ENCODE data around the gene IDNK.

IDNK gene

DNA sequence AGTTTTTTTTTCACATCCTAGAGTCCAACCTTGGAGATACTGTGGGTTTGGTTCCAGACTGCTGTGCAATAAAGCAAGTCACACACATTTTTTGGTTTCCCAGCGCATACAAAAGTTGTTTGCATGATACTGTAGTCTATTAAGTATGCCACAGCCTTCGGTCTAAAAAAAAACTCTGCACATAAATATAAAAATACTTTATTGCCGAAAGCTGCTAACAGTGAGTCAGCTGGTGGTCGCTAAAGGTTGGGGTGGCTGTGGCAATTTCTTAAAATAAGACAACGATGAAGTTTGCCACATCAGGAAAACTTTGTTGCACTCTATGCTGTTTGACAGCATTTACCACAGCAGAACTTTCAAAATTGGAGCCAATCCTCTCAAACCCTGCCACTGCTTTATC lies 47.4 kb downstream of the IDNK start:
- ChIA-PET POLR2A (no interaction called here), CTCF (no interaction called here)
- no peak for TF ChIP-seq FOXM1 (IDR thresholded peaks at IDR 0.05; ENCODE audit: borderline replicate concordance)
- TF ChIP-seq CTBP1 (IDR thresholded peaks at IDR 0.05; ENCODE audit: borderline replicate concordance) = no peak
- no peak for TF ChIP-seq ZNF384 (IDR thresholded peaks at IDR 0.05)
- TF ChIP-seq NFRKB (IDR thresholded peaks at IDR 0.05) = no peak
- no peak for TF ChIP-seq TARDBP (IDR thresholded peaks at IDR 0.05)
- no peak for TF ChIP-seq ELF4 (IDR thresholded peaks at IDR 0.05)
- TF ChIP-seq FOXA1 (IDR thresholded peaks at IDR 0.05) = no peak
- TF ChIP-seq FOXK2 (IDR thresholded peaks at IDR 0.05) = no peak
- no peak for TF ChIP-seq BHLHE40 (IDR thresholded peaks at IDR 0.05; ENCODE audit: borderline replicate concordance)
- TF ChIP-seq, protein P1, sequence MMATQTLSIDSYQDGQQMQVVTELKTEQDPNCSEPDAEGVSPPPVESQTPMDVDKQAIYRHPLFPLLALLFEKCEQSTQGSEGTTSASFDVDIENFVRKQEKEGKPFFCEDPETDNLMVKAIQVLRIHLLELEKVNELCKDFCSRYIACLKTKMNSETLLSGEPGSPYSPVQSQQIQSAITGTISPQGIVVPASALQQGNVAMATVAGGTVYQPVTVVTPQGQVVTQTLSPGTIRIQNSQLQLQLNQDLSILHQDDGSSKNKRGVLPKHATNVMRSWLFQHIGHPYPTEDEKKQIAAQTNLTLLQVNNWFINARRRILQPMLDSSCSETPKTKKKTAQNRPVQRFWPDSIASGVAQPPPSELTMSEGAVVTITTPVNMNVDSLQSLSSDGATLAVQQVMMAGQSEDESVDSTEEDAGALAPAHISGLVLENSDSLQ (IDR thresholded peaks at IDR 0.05) = no peak
- DNase-seq (ENCODE audit: extremely low spot score) = no peak

DNA sequence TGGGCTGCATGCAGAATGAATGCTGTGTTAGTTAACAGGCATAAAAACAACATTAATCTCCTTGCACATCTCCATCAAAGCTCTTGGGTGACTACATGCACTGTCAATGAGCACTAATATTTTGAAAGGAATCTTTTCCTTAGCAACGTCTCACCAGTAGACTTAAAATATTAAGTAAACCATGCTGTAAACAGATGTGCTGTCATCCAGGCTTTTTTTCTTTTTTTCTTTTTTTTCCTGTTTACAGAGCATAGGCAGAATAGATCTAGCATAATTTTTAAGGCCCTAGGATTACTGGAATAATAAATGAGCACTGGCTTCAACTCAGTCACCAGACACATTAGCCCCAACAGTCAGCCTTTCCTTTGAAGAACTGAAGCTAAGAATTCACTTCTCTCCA lies 48.5 kb downstream of the IDNK start:
- ChIA-PET CTCF (no interaction called here), POLR2A (no interaction called here)
- TF ChIP-seq ELF4 (IDR thresholded peaks at IDR 0.05) (no peak), TARDBP (IDR thresholded peaks at IDR 0.05) (no peak), L3MBTL2 (conservative IDR thresholded peaks at IDR 0.05) (no peak)
- no peak for DNase-seq (ENCODE audit: extremely low spot score)

DNA sequence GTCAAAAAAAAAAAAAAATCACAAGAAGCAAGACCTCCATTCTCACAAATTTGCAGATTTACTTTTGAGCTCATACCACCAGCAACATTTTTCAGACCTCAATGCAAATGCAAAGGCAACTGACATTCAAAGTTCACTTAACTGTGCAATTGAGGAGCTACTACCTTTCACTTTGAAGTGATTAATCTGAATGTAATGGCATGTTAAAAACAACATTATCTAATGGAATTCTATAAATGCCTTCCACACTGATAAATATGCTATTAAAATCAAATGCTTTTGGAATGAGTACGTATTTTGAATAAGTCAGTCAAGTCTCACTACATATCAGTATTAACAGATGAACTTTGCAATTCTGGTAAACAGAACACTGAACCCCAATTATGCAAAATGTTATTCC lies 52.5 kb downstream of the IDNK start:
- no peak for DNase-seq (ENCODE audit: extremely low spot score)
- ChIA-PET POLR2A (no interaction called here), CTCF (no interaction called here)
- TF ChIP-seq SUZ12 (IDR thresholded peaks at IDR 0.05) (no peak), HDGF (IDR thresholded peaks at IDR 0.05; ENCODE audit: borderline replicate concordance) (no peak), BHLHE40 (IDR thresholded peaks at IDR 0.05; ENCODE audit: borderline replicate concordance) (no peak), SP1 (IDR thresholded peaks at IDR 0.05) (no peak), ELF4 (IDR thresholded peaks at IDR 0.05) (no peak), NFRKB (IDR thresholded peaks at IDR 0.05) (no peak), FOXK2 (IDR thresholded peaks at IDR 0.05) (no peak), TARDBP (IDR thresholded peaks at IDR 0.05) (no peak), ARNT (IDR thresholded peaks at IDR 0.05) (no peak), L3MBTL2 (conservative IDR thresholded peaks at IDR 0.05) (no peak), CTBP1 (IDR thresholded peaks at IDR 0.05; ENCODE audit: borderline replicate concordance) (no peak), ZNF384 (IDR thresholded peaks at IDR 0.05) (no peak), FOXA1 (IDR thresholded peaks at IDR 0.05) (no peak), FOXM1 (IDR thresholded peaks at IDR 0.05; ENCODE audit: borderline replicate concordance) (no peak), LEF1 (IDR thresholded peaks at IDR 0.05; ENCODE audit: borderline replicate concordance) (no peak)
- TF ChIP-seq, protein P1 (IDR thresholded peaks at IDR 0.05) = no peak

DNA sequence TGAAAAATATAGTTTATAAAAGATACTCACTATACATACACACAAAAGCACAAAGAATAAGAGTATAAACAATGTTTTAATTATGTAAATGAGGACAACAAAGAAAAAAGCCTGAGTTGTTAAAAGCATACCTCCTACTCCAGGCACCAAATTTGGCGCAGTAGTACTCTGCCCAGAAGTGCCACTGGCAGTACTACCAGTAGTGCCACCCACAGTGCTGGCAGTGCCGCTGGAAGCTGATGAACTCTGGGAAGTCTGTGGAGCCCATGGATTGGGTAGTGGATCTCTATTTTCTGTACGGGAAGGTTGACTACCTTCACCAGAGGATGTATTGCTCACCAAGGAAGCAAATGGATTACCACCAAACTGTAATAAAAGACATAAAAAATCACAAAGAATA lies 54.7 kb downstream of the IDNK start:
- TF ChIP-seq BHLHE40 (IDR thresholded peaks at IDR 0.05; ENCODE audit: borderline replicate concordance) (no peak), ZNF384 (IDR thresholded peaks at IDR 0.05) (no peak), CTBP1 (IDR thresholded peaks at IDR 0.05; ENCODE audit: borderline replicate concordance) (no peak), ARNT (IDR thresholded peaks at IDR 0.05) (no peak), LEF1 (IDR thresholded peaks at IDR 0.05; ENCODE audit: borderline replicate concordance) (no peak), FOXK2 (IDR thresholded peaks at IDR 0.05) (no peak), NFRKB (IDR thresholded peaks at IDR 0.05) (no peak), ELF4 (IDR thresholded peaks at IDR 0.05) (no peak), HDGF (IDR thresholded peaks at IDR 0.05; ENCODE audit: borderline replicate concordance) (no peak)
- DNase-seq (ENCODE audit: extremely low spot score) = no peak
- CTCF ChIA-PET = no interaction called here
- POLR2A ChIA-PET = no interaction called here

DNA sequence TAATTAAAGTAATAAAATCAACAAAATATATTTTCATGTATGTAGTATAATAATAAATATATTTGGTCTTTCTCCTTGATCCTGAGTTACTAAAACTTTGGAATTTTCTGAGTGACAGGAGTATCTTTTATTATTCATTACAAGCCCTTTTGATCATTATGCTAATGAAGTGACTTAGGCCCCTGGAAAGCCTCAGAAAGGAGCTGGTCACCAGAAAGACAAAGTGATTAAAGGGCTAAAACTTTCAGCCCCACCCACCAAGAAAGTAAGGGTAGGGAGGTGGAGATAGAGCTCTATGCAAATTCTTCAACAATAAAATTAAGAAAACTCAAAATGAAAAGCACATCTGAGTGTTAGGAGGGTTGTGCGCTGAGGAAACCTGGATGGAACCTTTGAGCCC lies 57.3 kb downstream of the IDNK start:
- POLR2A ChIA-PET = no interaction called here

DNA sequence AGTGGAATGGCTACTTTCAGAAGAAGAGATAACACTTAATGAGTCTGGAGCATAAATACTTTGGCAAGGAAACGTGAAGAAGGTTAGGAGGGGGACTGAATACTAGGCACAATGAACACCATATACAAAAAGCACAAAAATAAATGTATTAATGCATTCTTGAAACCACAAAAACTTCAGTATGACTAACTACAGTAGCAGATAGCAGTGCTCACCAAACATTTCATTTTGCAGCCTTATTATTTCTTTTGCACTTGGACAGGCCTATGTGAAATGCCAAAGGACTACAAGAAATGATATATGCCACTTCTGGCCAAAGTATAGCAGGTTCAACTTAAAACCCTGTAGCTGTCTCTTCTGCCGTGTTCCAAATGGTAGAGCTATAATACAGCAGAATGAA lies 58.5 kb downstream of the IDNK start:
- DNase-seq (ENCODE audit: extremely low spot score) = no peak
- POLR2A ChIA-PET = no interaction called here
- TF ChIP-seq SP1 (IDR thresholded peaks at IDR 0.05) (no peak), ZNF384 (IDR thresholded peaks at IDR 0.05) (no peak), FOXK2 (IDR thresholded peaks at IDR 0.05) (no peak), BHLHE40 (IDR thresholded peaks at IDR 0.05; ENCODE audit: borderline replicate concordance) (no peak), FOXM1 (IDR thresholded peaks at IDR 0.05; ENCODE audit: borderline replicate concordance) (no peak), ARNT (IDR thresholded peaks at IDR 0.05) (no peak), TARDBP (IDR thresholded peaks at IDR 0.05) (no peak), ELF4 (IDR thresholded peaks at IDR 0.05) (no peak), CTBP1 (IDR thresholded peaks at IDR 0.05; ENCODE audit: borderline replicate concordance) (no peak)
- CTCF ChIA-PET = no interaction called here

More for the DNA sequence above, 57.3 kb downstream of the IDNK start:
- CTCF ChIA-PET = no interaction called here
- DNase-seq (ENCODE audit: extremely low spot score) = no peak
- TF ChIP-seq NFRKB (IDR thresholded peaks at IDR 0.05) (no peak), TARDBP (IDR thresholded peaks at IDR 0.05) (no peak), FOXA1 (IDR thresholded peaks at IDR 0.05) (no peak), ARNT (IDR thresholded peaks at IDR 0.05) (no peak), HDGF (IDR thresholded peaks at IDR 0.05; ENCODE audit: borderline replicate concordance) (no peak), CTBP1 (IDR thresholded peaks at IDR 0.05; ENCODE audit: borderline replicate concordance) (no peak), SUZ12 (IDR thresholded peaks at IDR 0.05) (no peak), SP1 (IDR thresholded peaks at IDR 0.05) (no peak), FOXK2 (IDR thresholded peaks at IDR 0.05) (no peak), ZNF384 (IDR thresholded peaks at IDR 0.05) (no peak), L3MBTL2 (conservative IDR thresholded peaks at IDR 0.05) (no peak), FOXM1 (IDR thresholded peaks at IDR 0.05; ENCODE audit: borderline replicate concordance) (no peak)
- TF ChIP-seq, protein P1 (IDR thresholded peaks at IDR 0.05) = no peak

DNA sequence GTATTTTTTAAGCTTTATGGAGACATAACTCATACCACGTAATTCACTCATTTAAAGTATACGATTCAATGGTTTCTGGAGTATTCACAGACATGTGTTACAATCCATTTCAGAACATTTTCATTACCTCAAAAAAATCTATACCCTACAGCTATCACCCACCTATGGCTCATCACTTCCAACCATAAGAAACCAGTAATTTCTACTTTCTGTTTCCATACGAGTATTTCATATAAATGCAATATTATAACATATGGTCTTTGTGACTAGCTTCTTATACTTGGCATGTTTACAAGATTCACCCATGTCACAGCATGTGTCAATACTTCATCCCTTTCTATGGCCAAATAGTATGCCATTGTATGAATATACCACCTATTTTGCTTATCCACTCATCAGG lies 66.0 kb downstream of the IDNK start:
- POLR2A ChIA-PET = interaction anchor here (0.8 kb wide), 1 partner anchor 18 kb away, joined by 3 read pairs; no protein-coding TSS in a partner anchor
- DNase-seq (ENCODE audit: extremely low spot score) = no peak
- TF ChIP-seq TARDBP (IDR thresholded peaks at IDR 0.05) (no peak), FOXM1 (IDR thresholded peaks at IDR 0.05; ENCODE audit: borderline replicate concordance) (no peak), L3MBTL2 (conservative IDR thresholded peaks at IDR 0.05) (no peak), LEF1 (IDR thresholded peaks at IDR 0.05; ENCODE audit: borderline replicate concordance) (no peak), CTBP1 (IDR thresholded peaks at IDR 0.05; ENCODE audit: borderline replicate concordance) (no peak), FOXK2 (IDR thresholded peaks at IDR 0.05) (no peak), NFRKB (IDR thresholded peaks at IDR 0.05) (no peak), ARNT (IDR thresholded peaks at IDR 0.05) (no peak), SUZ12 (IDR thresholded peaks at IDR 0.05) (no peak), ZNF384 (IDR thresholded peaks at IDR 0.05) (no peak), HDGF (IDR thresholded peaks at IDR 0.05; ENCODE audit: borderline replicate concordance) (no peak), SP1 (IDR thresholded peaks at IDR 0.05) (no peak), BHLHE40 (IDR thresholded peaks at IDR 0.05; ENCODE audit: borderline replicate concordance) (no peak), ELF4 (IDR thresholded peaks at IDR 0.05) (no peak), FOXA1 (IDR thresholded peaks at IDR 0.05) (no peak)
- TF ChIP-seq, protein P1 (IDR thresholded peaks at IDR 0.05) = no peak
- CTCF ChIA-PET = interaction anchor here (0.6 kb wide), 1 partner anchor 480 kb away, joined by 3 read pairs; no protein-coding TSS in a partner anchor
